Common myeloid progenitor, CD34-positive (primary cell): ENCODE data around the gene SLC27A5.
"Not testable (repeated sequence)": the region's sequence is repeated elsewhere in the genome, so short reads cannot be mapped to it uniquely, and the experiment has no call there.

Source experiments
- CTCF ChIA-PET: fragments of 350-600 bp; sonication (Branson Sonifier 250); formaldehyde crosslinking; loops from one replicate; lab custom pipeline; 2021; ENCODE audit warnings: antibody characterized with exemption; lab: Charles Lee
- POLR2A ChIA-PET: fragments of 350-600 bp; sonication (Branson Sonifier 250); formaldehyde crosslinking; loops from one replicate; lab custom pipeline; 2021; ENCODE audit warnings: antibody characterized with exemption; lab: Charles Lee
- DNase-seq, 3 donors: peaks; one replicate each; pipeline versions ENCODE4 v3.0.0 to v3.0.0-alpha.2; 2013
- H3K27ac ChIP-seq, 2 experiments: 1 replicate in 1 of 2; 2 replicates in 1 of 2; pipeline ENCODE4 v1.7.0; 2013; ENCODE audit warnings: inconsistent platforms in 2 of 2, low read length in 2 of 2, mild to moderate bottlenecking in 2 of 2, low read depth in 1 of 2, moderate library complexity in 1 of 2; ENCODE audit not compliant: severe bottlenecking in 2 of 2, insufficient read depth in 1 of 2, poor library complexity in 1 of 2
- H3K27me3 ChIP-seq, 5 experiments: replicated peaks in 2 of 5; 1 replicate in 3 of 5; 2 replicates in 2 of 5; pipeline versions ENCODE4 v1.6.1 to v1.7.0; 2013; ENCODE audit warnings: low read length in 4 of 5, mild to moderate bottlenecking in 2 of 5, moderate library complexity in 2 of 5, inconsistent platforms in 1 of 5; ENCODE audit not compliant: insufficient read depth in 5 of 5, control insufficient read depth in 4 of 5
- H3K36me3 ChIP-seq, 4 experiments: 1 replicate in 2 of 4; 2 replicates in 2 of 4; pipeline versions ENCODE4 v1.6.1 to v1.7.0; 2013; ENCODE audit warnings: low read length in 3 of 4, control low read depth in 1 of 4, mild to moderate bottlenecking in 1 of 4; ENCODE audit not compliant: control insufficient read depth in 4 of 4, insufficient read depth in 4 of 4
- H3K4me1 ChIP-seq, 4 experiments: 1 replicate in 3 of 4; 2 replicates in 1 of 4; pipeline versions ENCODE4 v1.6.1 to v1.7.1; 2013; ENCODE audit warnings: low read length in 3 of 4, mild to moderate bottlenecking in 3 of 4, control low read depth in 1 of 4, inconsistent platforms in 1 of 4, moderate library complexity in 1 of 4; ENCODE audit not compliant: control insufficient read depth in 4 of 4, insufficient read depth in 4 of 4; ENCODE audit errors: control extremely low read depth in 1 of 4
- H3K4me3 ChIP-seq, 7 experiments: 1 replicate in 4 of 7; 2 replicates in 3 of 7; pipeline versions ENCODE4 v1.5.1 to v1.7.0; 2013; ENCODE audit warnings: mild to moderate bottlenecking in 7 of 7, low read length in 6 of 7, moderate library complexity in 6 of 7, inconsistent platforms in 2 of 7, low read depth in 2 of 7, control low read depth in 1 of 7; ENCODE audit not compliant: insufficient read depth in 4 of 7, control insufficient read depth in 1 of 7; ENCODE audit errors: extremely low read depth in 1 of 7
- H3K9me3 ChIP-seq, 5 experiments: 1 replicate in 4 of 5; 2 replicates in 1 of 5; pipeline versions ENCODE4 v1.6.1 to v1.7.1; 2013; ENCODE audit warnings: low read length in 4 of 5, mild to moderate bottlenecking in 2 of 5, inconsistent platforms in 1 of 5, low read depth in 1 of 5, moderate library complexity in 1 of 5; ENCODE audit not compliant: control insufficient read depth in 4 of 5, insufficient read depth in 2 of 5; ENCODE audit errors: control extremely low read depth in 1 of 5
- whole genome bisulfite sequencing: methylation state at CpG from one replicate; pipeline ENCODE4 v1.1.5; 2013; ENCODE audit not compliant: insufficient coverage; 5-methylcytosine and 5-hydroxymethylcytosine counted together

SLC27A5 gene

DNA sequence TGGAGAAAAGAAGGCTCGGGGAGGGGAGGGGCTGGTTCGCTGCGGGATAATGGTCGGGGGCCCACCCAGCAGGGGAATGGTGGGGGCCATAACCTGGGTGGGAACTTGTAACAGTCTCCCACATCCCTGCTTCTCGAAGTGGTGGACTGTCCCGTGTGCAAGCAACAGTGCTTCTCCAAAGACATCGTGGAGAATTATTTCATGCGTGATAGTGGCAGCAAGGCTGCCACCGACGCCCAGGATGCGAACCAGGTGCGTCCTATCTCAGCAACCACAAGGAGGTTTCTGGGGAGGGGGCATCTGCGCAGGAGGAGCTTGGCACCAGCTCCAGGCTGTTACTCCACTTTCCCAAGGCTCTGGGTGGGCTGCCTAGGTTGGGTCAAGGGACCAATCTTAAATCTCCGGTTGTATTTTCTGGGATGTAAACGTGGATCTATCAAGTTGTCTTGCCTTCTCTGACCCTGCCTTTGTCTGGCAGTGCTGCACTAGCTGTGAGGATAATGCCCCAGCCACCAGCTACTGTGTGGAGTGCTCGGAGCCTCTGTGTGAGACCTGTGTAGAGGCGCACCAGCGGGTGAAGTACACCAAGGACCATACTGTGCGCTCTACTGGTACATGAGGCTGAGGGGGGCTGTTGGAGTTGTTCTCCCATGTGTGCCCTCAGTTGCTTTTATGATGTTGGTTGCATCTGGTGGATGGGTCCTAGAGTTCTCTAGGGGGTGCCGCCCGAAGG, 33.7 kb upstream of the SLC27A5 start:
- Histone ChIP-seq H3K27ac (peak overlapping the region; percentile 66 to 91), H3K27me3 (no peaks in the 10 kb centered on the region), H3K4me1 (peaks cover 13 to 26% (median 24%) of the 10 kb centered on the region in 4 experiments), H3K36me3 (peaks cover 17 to 52% (median 47%) of the 10 kb centered on the region in 4 experiments), H3K4me3 (peak overlapping the region; percentile 88 to 99 (median 92)), H3K9me3 (no peaks in the 10 kb centered on the region)
- POLR2A ChIA-PET: interaction anchor here (0.7 to 2.5 kb wide), 2 partner anchors 8 to 9 kb away, joined by 3 to 18 read pairs; partner anchors contain the start of gene CHMP2A
- CTCF ChIA-PET: interaction anchor here (3.1 to 4.0 kb wide), 2 partner anchors 9 to 26 kb away, joined by 14 to 19 read pairs; partner anchors contain the start of genes CHMP2A and ZBTB45
- 10% methylated on average over 18 of the region's 21 CpGs for WGBS
- DNase-seq: no peak

DNA sequence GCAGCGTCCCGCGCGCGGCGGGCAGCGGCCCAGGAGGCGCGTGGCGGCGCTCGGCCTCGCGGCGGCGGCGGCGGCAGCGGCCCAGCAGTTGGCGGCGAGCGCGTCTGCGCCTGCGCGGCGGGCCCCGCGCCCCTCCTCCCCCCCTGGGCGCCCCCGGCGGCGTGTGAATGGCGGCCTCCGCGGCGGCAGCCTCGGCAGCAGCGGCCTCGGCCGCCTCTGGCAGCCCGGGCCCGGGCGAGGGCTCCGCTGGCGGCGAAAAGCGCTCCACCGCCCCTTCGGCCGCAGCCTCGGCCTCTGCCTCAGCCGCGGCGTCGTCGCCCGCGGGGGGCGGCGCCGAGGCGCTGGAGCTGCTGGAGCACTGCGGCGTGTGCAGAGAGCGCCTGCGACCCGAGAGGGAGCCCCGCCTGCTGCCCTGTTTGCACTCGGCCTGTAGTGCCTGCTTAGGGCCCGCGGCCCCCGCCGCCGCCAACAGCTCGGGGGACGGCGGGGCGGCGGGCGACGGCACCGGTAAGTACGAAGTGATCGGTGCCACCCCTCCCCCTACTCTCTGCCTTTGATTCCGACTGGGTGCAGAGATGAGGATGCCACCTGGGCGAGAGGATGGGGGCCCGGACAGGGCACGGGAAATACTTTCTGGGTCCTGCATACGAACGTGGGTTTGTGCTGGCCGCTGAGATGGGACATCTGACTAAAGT, 32.9 kb upstream of the SLC27A5 start:
- 0% methylated on average over 61 of the region's 92 CpGs for WGBS
- peaks cover 16 to 45% (median 40%) of the 10 kb centered on the region in 4 experiments for H3K36me3 ChIP-seq
- H3K27me3 ChIP-seq: no peaks in the 10 kb centered on the region
- no peaks in the 10 kb centered on the region for H3K9me3 ChIP-seq
- ChIA-PET POLR2A (interaction anchor here (0.5 to 2.5 kb wide), 7 partner anchors 8 to 33 kb away, joined by 3 to 18 read pairs (median 4); partner anchors contain the start of genes CHMP2A and ZBTB45), CTCF (interaction anchor here (1.6 to 4.0 kb wide), 3 partner anchors 10 to 25 kb away, joined by 5 to 14 read pairs (median 12); partner anchors contain the start of genes CHMP2A and ZBTB45)
- DNase-seq: peak in 1 of 3 donors; percentile 80
- H3K27ac ChIP-seq: peak overlapping the region; percentile 66 to 91
- H3K4me1 ChIP-seq: peaks cover 13 to 26% (median 24%) of the 10 kb centered on the region in 4 experiments
- H3K4me3 ChIP-seq: peak overlapping the region; percentile 88 to 99 (median 92)

DNA sequence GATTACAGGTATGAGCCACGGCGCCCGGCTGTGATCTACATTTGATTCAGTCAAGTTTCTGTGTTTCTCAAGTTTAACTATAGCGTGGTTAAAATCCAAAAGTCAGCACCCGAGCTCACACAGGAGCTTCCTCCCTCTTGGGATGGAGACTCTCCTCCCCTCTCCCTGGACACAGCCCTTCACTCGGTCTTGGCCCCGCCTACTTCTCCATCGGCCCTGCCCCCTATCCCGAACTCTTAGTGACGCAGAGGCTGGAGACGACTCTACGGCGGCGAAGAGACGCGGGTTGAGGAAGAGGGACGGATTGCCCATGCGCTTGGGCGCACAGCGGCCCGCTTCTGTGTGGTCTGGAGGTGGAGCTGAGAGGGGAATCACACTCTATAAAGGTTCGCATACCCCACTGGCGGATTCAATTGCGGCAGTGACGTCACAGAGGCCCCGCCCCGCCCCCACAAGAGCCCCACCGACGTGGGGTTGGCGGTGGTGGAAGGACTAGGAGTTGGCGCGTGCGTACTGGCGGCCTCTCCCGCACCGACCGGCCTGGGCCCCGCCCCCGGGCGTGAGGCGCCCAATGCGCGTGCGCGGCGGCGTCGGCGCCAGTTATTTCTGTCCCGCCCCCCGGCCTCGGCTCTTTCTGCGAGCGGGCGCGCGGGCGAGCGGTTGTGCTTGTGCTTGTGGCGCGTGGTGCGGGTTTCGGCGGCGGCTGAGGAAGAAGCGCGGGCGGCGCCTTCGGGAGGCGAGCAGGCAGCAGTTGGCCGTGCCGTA, 32.2 kb upstream of the SLC27A5 start, which contains the start of gene TRIM28:
TSS of gene TRIM28 (plus strand) at position 239 of the 765 bp plus-strand sequence. CDS start 694 bp downstream, outside the sequence.
- peak; percentile 99 to 100 (median 100) for DNase-seq
- WGBS: under 1% methylated on average over 42 of the region's 73 CpGs
- peak within 1 kb of the TSS; percentile 88 to 99 (median 92) for H3K4me3 ChIP-seq
- POLR2A ChIA-PET: interaction anchor here (0.5 to 2.5 kb wide), 8 partner anchors 11 to 181 kb away, joined by 3 to 18 read pairs (median 4); partner anchors contain the start of genes CHMP2A, ZBTB45 and ZNF497
- peak within 1 kb of the TSS; percentile 66 to 91 for H3K27ac ChIP-seq
- no peaks in the 10 kb centered on the region for H3K9me3 ChIP-seq
- peaks cover 13 to 29% (median 24%) of the 10 kb centered on the region in 4 experiments for H3K4me1 ChIP-seq
- CTCF ChIA-PET: interaction anchor here (0.6 to 4.0 kb wide), 4 partner anchors 10 to 32 kb away, joined by 3 to 14 read pairs (median 8); partner anchors contain the start of genes CHMP2A and ZBTB45
- no peaks in the 10 kb centered on the region for H3K27me3 ChIP-seq
- H3K36me3 ChIP-seq: peaks cover 12 to 38% (median 33%) of the 10 kb centered on the region in 4 experiments

DNA sequence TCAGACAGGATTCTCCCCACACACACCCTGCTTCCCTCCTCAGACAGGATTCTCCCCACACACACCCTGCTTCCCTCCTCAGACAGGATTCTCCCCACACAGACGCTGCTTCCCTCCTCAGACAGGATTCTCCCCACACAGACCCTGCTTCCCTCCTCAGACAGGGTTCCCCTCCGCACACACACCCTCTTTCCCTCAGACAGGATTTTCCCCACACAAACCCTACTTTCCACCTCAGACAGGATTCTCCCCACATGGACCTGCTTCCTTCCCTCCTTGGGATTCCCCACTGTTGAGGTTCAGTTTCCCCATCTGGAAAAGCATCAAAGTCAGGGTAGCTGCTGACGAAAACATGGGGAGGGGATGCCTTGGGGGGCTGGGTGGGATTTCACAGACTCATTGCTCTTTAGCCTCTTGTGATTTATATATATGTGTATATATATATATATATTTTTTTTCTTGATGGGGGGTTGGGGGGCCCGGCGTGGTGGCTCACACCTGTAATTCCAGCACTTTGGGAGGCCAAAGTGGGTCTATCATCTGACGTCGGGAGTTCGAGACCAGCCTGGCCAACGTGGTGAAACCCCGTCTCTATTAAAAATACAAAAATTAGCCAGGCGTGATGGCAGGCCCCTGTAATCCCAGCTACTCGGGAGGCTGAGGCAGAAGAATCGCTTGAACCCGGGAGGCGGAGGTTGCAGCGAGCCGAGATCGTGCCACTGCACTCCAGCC, 31.0 kb upstream of the SLC27A5 start:
- peak overlapping the region in 1 of 2 experiments; percentile 88 for H3K27ac ChIP-seq
- DNase-seq, H3K9me3 ChIP-seq, H3K27me3 ChIP-seq: not testable (repeated sequence)
- peaks cover 13 to 38% (median 35%) of the 10 kb centered on the region in 4 experiments for H3K4me1 ChIP-seq
- H3K4me3 ChIP-seq: peak overlapping the region in 1 of 7 experiments; percentile 84
- whole genome bisulfite sequencing: 97% methylated on average over 17 of the region's 18 CpGs
- H3K36me3 ChIP-seq: peaks cover 3 to 26% (median 21%) of the 10 kb centered on the region in 4 experiments
- POLR2A ChIA-PET: interaction anchor here (1.4 to 2.5 kb wide), 3 partner anchors 12 to 25 kb away, joined by 4 to 18 read pairs (median 16); partner anchors contain the start of genes CHMP2A and ZBTB45
- CTCF ChIA-PET: interaction anchor here (1.6 to 4.0 kb wide), 3 partner anchors 11 to 23 kb away, joined by 5 to 14 read pairs (median 12); partner anchors contain the start of genes CHMP2A and ZBTB45

DNA sequence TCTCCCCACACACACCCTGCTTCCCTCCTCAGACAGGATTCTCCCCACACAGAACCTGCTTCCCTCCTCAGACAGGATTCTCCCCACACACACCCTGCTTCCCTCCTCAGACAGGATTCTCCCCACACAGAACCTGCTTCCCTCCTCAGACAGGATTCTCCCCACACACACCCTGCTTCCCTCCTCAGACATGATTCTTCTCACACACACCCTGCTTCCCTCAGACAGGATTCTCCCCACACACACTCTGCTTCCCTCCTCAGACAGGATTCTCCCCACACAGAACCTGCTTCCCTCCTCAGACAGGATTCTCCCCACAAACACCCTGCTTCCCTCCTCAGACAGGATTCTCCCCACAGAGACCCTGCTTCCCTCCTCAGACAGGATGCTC, 27.4 kb upstream of the SLC27A5 start:
- CTCF ChIA-PET, H3K36me3 ChIP-seq, H3K27me3 ChIP-seq, DNase-seq, H3K9me3 ChIP-seq, H3K4me3 ChIP-seq: not testable (repeated sequence)
- Histone ChIP-seq H3K27ac (peak overlapping the region in 1 of 2 experiments; percentile 75), H3K4me1 (peaks cover 0 to 23% (median 22%) of the 10 kb centered on the region in 4 experiments)
- POLR2A ChIA-PET: interaction anchor here (1.9 kb wide), 1 partner anchor 19 kb away, joined by 6 read pairs; the partner anchor contains the start of gene ZBTB45
